Glutamatergic neuron (in vitro differentiated cells): ENCODE measurements around the gene ARTN. TPM values are rescaled to one million over a fixed set of nuclear protein-coding genes. Genes with fewer than 3 reads are reported as not detected.
A peak's percentile ranks its signal among the peaks of the same experiment; 100 is the strongest.

Experiments used
- DNase-seq: peaks from one replicate; pipeline ENCODE4 v3.0.0; 2022
- H3K27ac Mint-ChIP-seq: one replicate; pipeline ENCODE4 v1.8.0; 2020; ENCODE audit warnings: mild to moderate bottlenecking, mixed read lengths, inconsistent platforms; ENCODE audit not compliant: unreplicated experiment
- H3K27me3 Mint-ChIP-seq: one replicate; pipeline ENCODE4 v1.8.0; 2020; ENCODE audit warnings: mild to moderate bottlenecking, moderate library complexity, mixed read lengths, inconsistent platforms; ENCODE audit not compliant: unreplicated experiment
- H3K36me3 Mint-ChIP-seq: one replicate; pipeline ENCODE4 v1.8.0; 2020; ENCODE audit warnings: mild to moderate bottlenecking, mixed read lengths, inconsistent platforms; ENCODE audit not compliant: unreplicated experiment
- H3K4me1 Mint-ChIP-seq: one replicate; pipeline ENCODE4 v1.8.0; 2020; ENCODE audit warnings: mild to moderate bottlenecking, low read depth, mixed read lengths, inconsistent platforms; ENCODE audit not compliant: unreplicated experiment
- H3K4me3 Mint-ChIP-seq: one replicate; pipeline ENCODE4 v1.8.0; 2020; ENCODE audit warnings: mild to moderate bottlenecking, mixed read lengths, inconsistent platforms; ENCODE audit not compliant: unreplicated experiment
- H3K9me3 Mint-ChIP-seq: one replicate; pipeline ENCODE4 v1.8.0; 2020; ENCODE audit warnings: mild to moderate bottlenecking, moderate library complexity, mixed read lengths, inconsistent platforms; ENCODE audit not compliant: unreplicated experiment
- total RNA-seq: library from RNA; stranded (reverse); fragmentation: NEBNext Ultra II Directional; extraction: Animal tissue kit (Norgen Biotek cat#: 25700); gene quantifications from one replicate; pipeline ENCODE4 v1.2.1, GENCODE V29; 2021; ENCODE audit not compliant: unreplicated experiment
- TF ChIP-seq, protein P1 (sequence below): fragments of 200-600 bp; sonication (generic); IDR thresholded peaks from one replicate; pipeline ENCODE4 v1.5.0; 2021; ENCODE audit not compliant: partially characterized antibody, unreplicated experiment

Gene ARTN
- total RNA-seq, 1 donor from 2014 or later, result not detected

DNA sequence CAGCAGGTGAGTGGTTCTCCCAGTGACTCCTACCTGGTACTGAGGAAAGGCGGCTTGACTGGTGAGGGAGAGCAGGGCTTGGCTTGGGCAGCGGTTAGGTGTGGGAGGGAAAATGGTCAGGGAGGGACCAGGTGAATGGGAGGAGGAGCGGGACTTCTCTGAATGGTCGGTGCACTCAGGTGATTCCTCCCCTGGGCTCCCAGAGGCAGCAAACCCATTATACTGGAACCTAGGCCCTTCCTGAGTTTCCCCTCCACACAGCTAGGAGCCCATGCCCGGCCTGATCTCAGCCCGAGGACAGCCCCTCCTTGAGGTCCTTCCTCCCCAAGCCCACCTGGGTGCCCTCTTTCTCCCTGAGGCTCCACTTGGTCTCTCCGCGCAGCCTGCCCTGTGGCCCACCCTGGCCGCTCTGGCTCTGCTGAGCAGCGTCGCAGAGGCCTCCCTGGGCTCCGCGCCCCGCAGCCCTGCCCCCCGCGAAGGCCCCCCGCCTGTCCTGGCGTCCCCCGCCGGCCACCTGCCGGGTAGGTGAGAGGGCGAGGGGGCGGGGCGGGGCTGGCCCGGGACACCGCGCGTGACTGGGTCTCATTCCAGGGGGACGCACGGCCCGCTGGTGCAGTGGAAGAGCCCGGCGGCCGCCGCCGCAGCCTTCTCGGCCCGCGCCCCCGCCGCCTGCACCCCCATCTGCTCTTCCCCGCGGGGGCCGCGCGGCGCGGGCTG, 2.3 kb downstream of the ARTN start:
- H3K9me3 Mint-ChIP-seq, result peaks cover 8% of the 10 kb centered on the region
- peaks cover 19% of the 10 kb centered on the region for H3K4me1 Mint-ChIP-seq
- H3K4me3 Mint-ChIP-seq, result peak overlapping the region; percentile 15

DNA sequence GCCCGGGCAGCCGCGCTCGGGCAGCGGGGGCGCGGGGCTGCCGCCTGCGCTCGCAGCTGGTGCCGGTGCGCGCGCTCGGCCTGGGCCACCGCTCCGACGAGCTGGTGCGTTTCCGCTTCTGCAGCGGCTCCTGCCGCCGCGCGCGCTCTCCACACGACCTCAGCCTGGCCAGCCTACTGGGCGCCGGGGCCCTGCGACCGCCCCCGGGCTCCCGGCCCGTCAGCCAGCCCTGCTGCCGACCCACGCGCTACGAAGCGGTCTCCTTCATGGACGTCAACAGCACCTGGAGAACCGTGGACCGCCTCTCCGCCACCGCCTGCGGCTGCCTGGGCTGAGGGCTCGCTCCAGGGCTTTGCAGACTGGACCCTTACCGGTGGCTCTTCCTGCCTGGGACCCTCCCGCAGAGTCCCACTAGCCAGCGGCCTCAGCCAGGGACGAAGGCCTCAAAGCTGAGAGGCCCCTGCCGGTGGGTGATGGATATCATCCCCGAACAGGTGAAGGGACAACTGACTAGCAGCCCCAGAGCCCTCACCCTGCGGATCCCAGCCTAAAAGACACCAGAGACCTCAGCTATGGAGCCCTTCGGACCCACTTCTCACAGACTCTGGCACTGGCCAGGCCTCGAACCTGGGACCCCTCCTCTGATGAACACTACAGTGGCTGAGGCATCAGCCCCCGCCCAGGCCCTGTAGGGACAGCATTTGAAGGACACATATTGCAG, 3.0 kb downstream of the ARTN start:
- H3K36me3 Mint-ChIP-seq, result peaks cover 12% of the 10 kb centered on the region
- peak; percentile 51 for DNase-seq
- peaks cover 16% of the 10 kb centered on the region for H3K4me1 Mint-ChIP-seq
- H3K27me3 Mint-ChIP-seq, result peaks cover 21% of the 10 kb centered on the region
- TF ChIP-seq, protein P1, sequence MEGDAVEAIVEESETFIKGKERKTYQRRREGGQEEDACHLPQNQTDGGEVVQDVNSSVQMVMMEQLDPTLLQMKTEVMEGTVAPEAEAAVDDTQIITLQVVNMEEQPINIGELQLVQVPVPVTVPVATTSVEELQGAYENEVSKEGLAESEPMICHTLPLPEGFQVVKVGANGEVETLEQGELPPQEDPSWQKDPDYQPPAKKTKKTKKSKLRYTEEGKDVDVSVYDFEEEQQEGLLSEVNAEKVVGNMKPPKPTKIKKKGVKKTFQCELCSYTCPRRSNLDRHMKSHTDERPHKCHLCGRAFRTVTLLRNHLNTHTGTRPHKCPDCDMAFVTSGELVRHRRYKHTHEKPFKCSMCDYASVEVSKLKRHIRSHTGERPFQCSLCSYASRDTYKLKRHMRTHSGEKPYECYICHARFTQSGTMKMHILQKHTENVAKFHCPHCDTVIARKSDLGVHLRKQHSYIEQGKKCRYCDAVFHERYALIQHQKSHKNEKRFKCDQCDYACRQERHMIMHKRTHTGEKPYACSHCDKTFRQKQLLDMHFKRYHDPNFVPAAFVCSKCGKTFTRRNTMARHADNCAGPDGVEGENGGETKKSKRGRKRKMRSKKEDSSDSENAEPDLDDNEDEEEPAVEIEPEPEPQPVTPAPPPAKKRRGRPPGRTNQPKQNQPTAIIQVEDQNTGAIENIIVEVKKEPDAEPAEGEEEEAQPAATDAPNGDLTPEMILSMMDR, result peak; percentile 44
- H3K9me3 Mint-ChIP-seq, result peaks cover 8% of the 10 kb centered on the region
- no peak overlapping the region for H3K27ac Mint-ChIP-seq
- H3K4me3 Mint-ChIP-seq, result peak overlapping the region; percentile 71

More for the DNA sequence above, 2.3 kb downstream of the ARTN start:
- DNase-seq, result no peak
- peaks cover 12% of the 10 kb centered on the region for H3K36me3 Mint-ChIP-seq
- no peak overlapping the region for H3K27ac Mint-ChIP-seq
- H3K27me3 Mint-ChIP-seq, result peaks cover 21% of the 10 kb centered on the region
- TF ChIP-seq, protein P1, result no peak

DNA sequence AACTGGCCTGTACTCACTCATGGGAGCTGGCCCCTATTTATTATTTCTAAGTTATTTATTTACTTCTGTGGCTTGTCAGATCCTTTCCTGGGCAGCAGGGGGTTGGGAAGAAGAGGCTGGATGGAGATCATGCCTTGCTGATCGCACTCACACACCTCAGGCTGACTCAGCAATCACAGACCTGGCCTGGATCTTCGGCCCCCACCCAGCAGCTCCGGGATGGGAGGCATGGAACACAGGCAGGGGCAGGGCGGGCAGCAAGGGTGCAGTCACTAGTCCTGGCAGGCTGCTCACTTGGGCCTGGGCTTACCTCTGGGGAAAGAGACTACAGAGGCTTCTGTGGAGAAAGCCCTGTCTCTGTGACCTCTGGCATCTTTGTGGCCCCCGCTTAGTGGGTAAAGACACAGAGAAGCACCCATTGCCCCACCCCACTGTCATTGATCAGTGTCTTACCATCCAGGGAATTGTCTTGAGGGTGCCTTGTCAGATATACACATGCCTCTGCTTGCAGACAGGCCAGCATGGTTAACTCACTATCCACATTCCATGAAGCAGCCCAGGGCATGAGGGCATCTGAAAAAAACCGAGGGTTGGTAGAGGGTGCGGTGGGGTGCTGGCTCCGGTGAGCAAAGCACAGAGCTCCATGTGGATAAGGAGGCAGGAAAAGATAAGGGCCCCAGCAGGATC, 3.7 kb downstream of the ARTN start:
- Mint-ChIP-seq H3K27ac (no peak overlapping the region), H3K36me3 (peaks cover 12% of the 10 kb centered on the region), H3K4me1 (peaks cover 15% of the 10 kb centered on the region), H3K27me3 (peaks cover 24% of the 10 kb centered on the region), H3K4me3 (peak overlapping the region; percentile 11), H3K9me3 (peaks cover 8% of the 10 kb centered on the region)
- no peak for DNase-seq
- TF ChIP-seq, protein P1, result no peak

DNA sequence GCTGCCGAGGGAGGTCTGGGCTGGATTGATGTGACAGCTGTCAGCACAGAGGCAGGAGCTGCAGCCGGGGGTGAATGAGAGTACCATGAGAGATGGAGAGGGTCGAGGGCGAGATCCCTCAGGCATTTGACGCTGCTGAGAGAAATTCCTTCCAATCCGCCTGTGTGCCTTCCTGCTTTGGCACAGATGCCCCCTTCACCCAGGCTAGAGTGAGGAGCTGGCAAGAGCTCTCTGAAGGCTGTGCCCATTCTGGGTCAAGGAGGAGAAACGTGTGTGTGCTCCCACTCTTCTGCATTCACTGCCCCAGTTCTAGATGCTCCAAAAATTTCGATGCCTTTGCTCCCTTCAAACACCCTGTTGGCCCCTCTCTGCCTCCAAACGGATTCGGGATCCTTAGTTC, 4.8 kb downstream of the ARTN start:
- H3K4me1 Mint-ChIP-seq, result peaks cover 7% of the 10 kb centered on the region
- no peak overlapping the region for H3K4me3 Mint-ChIP-seq

More for the DNA sequence above, 4.8 kb downstream of the ARTN start:
- Mint-ChIP-seq H3K27me3 (peaks cover 17% of the 10 kb centered on the region), H3K27ac (no peak overlapping the region), H3K9me3 (peaks cover 2% of the 10 kb centered on the region), H3K36me3 (peaks cover 5% of the 10 kb centered on the region)
- DNase-seq, result no peak
- TF ChIP-seq, protein P1, result no peak
